ENCODE data around the gene PLCB1.

- TF ChIP-seq POLR2AphosphoS5 (IDR thresholded peaks at IDR 0.05; ENCODE audit: borderline replicate concordance, low read depth, low read length) (no peak), FOXP2 (optimal IDR thresholded peaks at IDR 0.05; ENCODE audit: control extremely low read depth, extremely low read length, insufficient read depth) (no peak)
Observed at GRCh38 chr20:8722277-8722928, 590.3 kb downstream of the PLCB1 start.

Data from SK-N-MC (cell line).